Activated CD8-positive, alpha-beta memory T cell treated with anti-CD3 and anti-CD28 coated beads for 24 hours (primary cell): Measurements from ENCODE around the gene THAP5.

Source experiments
- DNase-seq: peaks from one replicate; pipeline ENCODE4 v3.0.0-alpha.2; 2020

The THAP5 gene

DNA sequence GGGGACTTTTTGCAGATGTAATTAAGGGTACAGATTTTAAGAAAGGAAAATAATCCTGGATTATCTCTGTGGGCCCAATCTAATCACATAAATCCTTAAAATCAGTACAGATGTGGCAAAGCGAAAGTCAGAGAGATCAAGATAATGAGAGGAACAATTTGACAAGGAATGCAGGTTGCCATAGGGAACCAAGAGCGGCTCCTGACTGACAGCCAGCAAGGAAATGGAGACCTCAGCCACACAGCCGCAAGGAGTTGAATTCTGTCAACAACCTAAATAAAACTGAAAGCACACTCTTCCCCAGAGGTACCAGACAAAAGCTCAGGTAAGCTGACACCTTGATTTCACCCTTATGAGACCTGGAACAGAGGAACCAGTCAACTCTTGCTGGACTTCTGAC, 40.2 kb downstream of the THAP5 start:
- no peak for DNase-seq

GRCh38 chr7:108528183-108528712, 41.3 kb downstream of the THAP5 start:
- DNase-seq, result no peak

DNA sequence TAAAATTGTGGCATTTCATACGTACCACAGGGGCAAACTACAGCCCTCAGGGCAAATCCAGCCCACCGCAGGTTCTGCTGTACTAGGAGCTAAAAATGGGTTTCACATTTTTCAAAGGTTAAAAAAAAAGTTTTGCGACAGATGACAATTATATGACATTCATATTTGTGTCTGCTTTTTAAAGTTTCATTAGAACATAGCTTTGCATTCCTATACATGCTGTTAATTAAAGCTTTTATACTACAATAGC, 42.8 kb downstream of the THAP5 start:
- no peak for DNase-seq

GRCh38 chr7:108525985-108526767, 43.3 kb downstream of the THAP5 start, which contains the start of gene PNPLA8:
Gene PNPLA8, minus strand, starts transcription at chr7:108526135. Its CDS starts 10,644 bp downstream, at chr7:108515491.
- peak; percentile 100 for DNase-seq

GRCh38 chr7:108525327-108525984, 44.0 kb downstream of the THAP5 start:
- DNase-seq, result no peak

- DNase-seq, result no peak
These were observed 46.7 kb downstream of the THAP5 start for GRCh38 chr7:108522780-108523179.

GRCh38 chr7:108517951-108518350, 51.6 kb downstream of the THAP5 start:
- DNase-seq, result no peak

- DNase-seq, result no peak
These were observed 53.9 kb downstream of the THAP5 start for GRCh38 chr7:108515630-108516029.

DNA sequence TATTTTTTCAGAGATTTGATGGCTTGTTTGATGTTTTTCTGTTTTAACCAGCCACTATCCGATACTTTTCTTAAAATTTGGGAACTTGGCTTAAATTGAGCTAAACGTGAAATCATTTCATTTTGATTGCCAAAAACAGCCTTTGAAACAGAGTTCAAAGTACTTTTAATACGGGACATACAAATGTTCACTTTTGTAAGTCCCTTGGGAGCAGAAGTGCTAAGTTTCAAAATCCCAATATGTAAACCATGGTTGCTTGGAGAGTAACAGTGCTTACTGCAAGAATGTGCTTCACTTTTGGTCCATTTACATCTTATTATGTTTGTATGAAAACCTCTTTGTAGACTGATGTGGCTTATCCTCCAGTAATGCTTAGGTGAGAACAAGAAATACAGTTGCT, 54.5 kb downstream of the THAP5 start:
- DNase-seq, result no peak
